Measurements from ENCODE around the gene TESK2. TPM values are rescaled to one million over a fixed set of nuclear protein-coding genes. Genes with fewer than 3 reads are reported as not detected.

TESK2 gene
- polyA plus RNA-seq, 1 donor (not counting 4 experiments of a cell fraction or from before 2014, with no cell fraction given): 2.0 TPM

GRCh38 chr1:45354838-45355237 lies 136.1 kb downstream of the TESK2 start:
- TF ChIP-seq EZH2 (IDR thresholded peaks at IDR 0.05; ENCODE audit: low read length) (no peak), CTCF (optimal IDR thresholded peaks at IDR 0.05 in 1 of 3, IDR thresholded peaks at IDR 0.05 in 1 of 3, conservative IDR thresholded peaks at IDR 0.05 in 1 of 3; ENCODE audit: extremely low read depth in 1 of 3, insufficient read depth in 2 of 3, low read length in 3 of 3) (no peak)
- dilution Hi-C loops (cut with MboI; ENCODE audit: extremely low pct_ligation_motif_present, low sequenced_read_pairs): no loop called here
- no peaks in the 10 kb centered on the region for H4K20me1 ChIP-seq (ENCODE audit: control insufficient read depth, extremely low read depth, insufficient read depth, low read length)
- FAIRE-seq (no peak), DNase-seq (ENCODE audit: low read depth, low spot score) (no peak)
- H3K9me3 ChIP-seq (ENCODE audit: control insufficient read depth, low read depth, low read length): no peaks in the 10 kb centered on the region
- H3K27ac ChIP-seq (ENCODE audit: control insufficient read depth, insufficient read depth, low read length): no peak overlapping the region
- no peak overlapping the region for H3K9ac ChIP-seq (ENCODE audit: control insufficient read depth, extremely low read depth, insufficient read depth, low read length)
- no peak overlapping the region for H2AFZ ChIP-seq (ENCODE audit: control insufficient read depth, low read length)
- no peaks in the 10 kb centered on the region for H3K9me1 ChIP-seq (ENCODE audit: control insufficient read depth, extremely low read depth, insufficient read depth, low read length)
- no peaks in the 10 kb centered on the region for H3K27me3 ChIP-seq (ENCODE audit: control insufficient read depth, extremely low read depth, insufficient read depth, low read length)
- H3K4me3 ChIP-seq (ENCODE audit: control insufficient read depth in 2 of 3, extremely low read depth in 1 of 3, insufficient read depth in 2 of 3, low read depth in 1 of 3, low read length in 3 of 3): no peak overlapping the region
- no peaks in the 10 kb centered on the region for H3K79me2 ChIP-seq (ENCODE audit: control insufficient read depth, insufficient read depth, low read length)
- H3K4me1 ChIP-seq (ENCODE audit: control insufficient read depth, extremely low read depth, insufficient read depth, low read length): peaks cover 12% of the 10 kb centered on the region
- no peak overlapping the region for H3K4me2 ChIP-seq (ENCODE audit: control insufficient read depth, extremely low read depth, insufficient read depth, low read depth, low read length)
- no peaks in the 10 kb centered on the region for H3K36me3 ChIP-seq (ENCODE audit: control insufficient read depth in 2 of 2, extremely low read depth in 1 of 2, insufficient read depth in 2 of 2, low read length in 2 of 2)

GRCh38 chr1:45353685-45354084 lies 137.3 kb downstream of the TESK2 start:
- Histone ChIP-seq H3K79me2 (ENCODE audit: control insufficient read depth, insufficient read depth, low read length) (no peaks in the 10 kb centered on the region), H4K20me1 (ENCODE audit: control insufficient read depth, extremely low read depth, insufficient read depth, low read length) (no peaks in the 10 kb centered on the region), H3K4me1 (ENCODE audit: control insufficient read depth, extremely low read depth, insufficient read depth, low read length) (peaks cover 21% of the 10 kb centered on the region), H3K4me3 (ENCODE audit: control insufficient read depth in 2 of 3, extremely low read depth in 1 of 3, insufficient read depth in 2 of 3, low read depth in 1 of 3, low read length in 3 of 3) (no peak overlapping the region), H3K27me3 (ENCODE audit: control insufficient read depth, extremely low read depth, insufficient read depth, low read length) (no peaks in the 10 kb centered on the region), H3K9ac (ENCODE audit: control insufficient read depth, extremely low read depth, insufficient read depth, low read length) (no peak overlapping the region), H3K9me3 (ENCODE audit: control insufficient read depth, low read depth, low read length) (no peaks in the 10 kb centered on the region), H3K36me3 (ENCODE audit: control insufficient read depth in 2 of 2, extremely low read depth in 1 of 2, insufficient read depth in 2 of 2, low read length in 2 of 2) (no peaks in the 10 kb centered on the region), H3K9me1 (ENCODE audit: control insufficient read depth, extremely low read depth, insufficient read depth, low read length) (no peaks in the 10 kb centered on the region), H3K4me2 (ENCODE audit: control insufficient read depth, extremely low read depth, insufficient read depth, low read depth, low read length) (no peak overlapping the region), H3K27ac (ENCODE audit: control insufficient read depth, insufficient read depth, low read length) (no peak overlapping the region), H2AFZ (ENCODE audit: control insufficient read depth, low read length) (no peak overlapping the region)
- TF ChIP-seq EZH2 (IDR thresholded peaks at IDR 0.05; ENCODE audit: low read length): no peak
- no peak for TF ChIP-seq CTCF (optimal IDR thresholded peaks at IDR 0.05 in 1 of 3, IDR thresholded peaks at IDR 0.05 in 1 of 3, conservative IDR thresholded peaks at IDR 0.05 in 1 of 3; ENCODE audit: extremely low read depth in 1 of 3, insufficient read depth in 2 of 3, low read length in 3 of 3)
- FAIRE-seq (no peak), DNase-seq (ENCODE audit: low read depth, low spot score) (no peak)
- dilution Hi-C loops (cut with MboI; ENCODE audit: extremely low pct_ligation_motif_present, low sequenced_read_pairs): no loop called here

Measured in keratinocyte (primary cell).